ENCODE measurements around the gene L3MBTL4. TPM values are rescaled to one million over a fixed set of nuclear protein-coding genes. Genes with fewer than 3 reads are reported as not detected.

Gene L3MBTL4
- total RNA-seq, 1 donor from 2014 or later: 0.89 TPM

- no peak for ATAC-seq
- intact Hi-C loops (cut with micrococcal nuclease): no loop called here
- DNase-seq: no peak
These were observed 499.8 kb downstream of the L3MBTL4 start for GRCh38 chr18:5914951-5915350.

GRCh38 chr18:5914016-5914415 is 500.7 kb downstream of the L3MBTL4 start:
- DNase-seq: no peak

GRCh38 chr18:5912566-5912965 is 502.1 kb downstream of the L3MBTL4 start:
- no peak for ATAC-seq
- DNase-seq: no peak
- intact Hi-C loops (cut with micrococcal nuclease): no loop called here

More at GRCh38 chr18:5914016-5914415, 500.7 kb downstream of the L3MBTL4 start:
- intact Hi-C loops (cut with micrococcal nuclease): no loop called here
- no peak for ATAC-seq

DNA sequence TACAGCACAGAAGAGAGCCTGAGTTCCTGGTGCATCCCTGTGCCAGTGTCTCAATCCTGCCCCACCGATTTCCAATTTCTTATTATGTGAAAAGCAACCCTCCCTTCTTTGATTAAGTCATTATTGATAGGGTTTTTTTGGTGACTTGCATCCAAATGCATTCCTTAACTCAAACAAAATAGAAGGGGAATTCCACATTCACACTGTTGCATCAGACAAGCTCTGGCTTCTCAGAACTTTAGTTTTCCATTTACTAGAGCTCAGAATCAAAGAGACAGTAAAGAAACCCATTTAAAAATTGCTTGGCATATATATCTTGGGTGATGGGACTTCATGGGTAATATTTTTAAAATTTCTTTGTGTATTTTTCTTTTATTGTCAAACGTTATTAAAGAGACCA is 505.6 kb downstream of the L3MBTL4 start:
- intact Hi-C loops (cut with micrococcal nuclease): no loop called here
- no peak for ATAC-seq
- no peak for DNase-seq

Small RNA genes within 50 kb of the gene (microRNA-seq; reads per million reads assigned to microRNA genes)
- gene MIR4317 (ENCODE audit: borderline number of aligned reads): not detected

Measured in left ventricle myocardium superior (tissue), 1 donor.